Testis (tissue), 2 donors: ENCODE results near the gene KRTAP10-1.

ENCODE experiments used
- CTCF ChIP-seq, 3 experiments: fragments of 450-650 bp in 2 of 3; fragments of 200-600 bp in 1 of 3; sonication (generic) in 1 of 3; IDR thresholded peaks; one replicate each; pipeline ENCODE4 v1.5.1; 2016 to 2019; ENCODE audit warnings: antibody characterized with exemption in 3 of 3, mild to moderate bottlenecking in 2 of 3, moderate library complexity in 1 of 3
- POLR2A ChIP-seq: fragments of 450-650 bp; IDR thresholded peaks from one replicate; pipeline ENCODE4 v1.6.1; 2017; ENCODE audit warnings: antibody characterized with exemption, mild to moderate bottlenecking, moderate library complexity

GRCh38 chr21:44497703-44498126 is 42.3 kb downstream of the KRTAP10-1 start:
- TF ChIP-seq CTCF (IDR thresholded peaks at IDR 0.05) (no peak), POLR2A (no peak)
